ENCODE data around the gene HOXB8.

The HOXB8 gene

GRCh38 chr17:48597528-48597777 is 17.6 kb downstream of the HOXB8 start:
- no peak overlapping the region for H2AFZ ChIP-seq (ENCODE audit: low read depth)
- no peak overlapping the region for H3K4me2 ChIP-seq
- no peak overlapping the region for H3K4me3 ChIP-seq (IDR thresholded peaks at IDR 0.05; ENCODE audit: insufficient read depth, low read depth, low read length)
- no peak overlapping the region for H3K9ac ChIP-seq
- peaks cover 55% of the 10 kb centered on the region for H3K27me3 ChIP-seq (ENCODE audit: insufficient read depth, low read depth)
- TF ChIP-seq, protein P1, sequence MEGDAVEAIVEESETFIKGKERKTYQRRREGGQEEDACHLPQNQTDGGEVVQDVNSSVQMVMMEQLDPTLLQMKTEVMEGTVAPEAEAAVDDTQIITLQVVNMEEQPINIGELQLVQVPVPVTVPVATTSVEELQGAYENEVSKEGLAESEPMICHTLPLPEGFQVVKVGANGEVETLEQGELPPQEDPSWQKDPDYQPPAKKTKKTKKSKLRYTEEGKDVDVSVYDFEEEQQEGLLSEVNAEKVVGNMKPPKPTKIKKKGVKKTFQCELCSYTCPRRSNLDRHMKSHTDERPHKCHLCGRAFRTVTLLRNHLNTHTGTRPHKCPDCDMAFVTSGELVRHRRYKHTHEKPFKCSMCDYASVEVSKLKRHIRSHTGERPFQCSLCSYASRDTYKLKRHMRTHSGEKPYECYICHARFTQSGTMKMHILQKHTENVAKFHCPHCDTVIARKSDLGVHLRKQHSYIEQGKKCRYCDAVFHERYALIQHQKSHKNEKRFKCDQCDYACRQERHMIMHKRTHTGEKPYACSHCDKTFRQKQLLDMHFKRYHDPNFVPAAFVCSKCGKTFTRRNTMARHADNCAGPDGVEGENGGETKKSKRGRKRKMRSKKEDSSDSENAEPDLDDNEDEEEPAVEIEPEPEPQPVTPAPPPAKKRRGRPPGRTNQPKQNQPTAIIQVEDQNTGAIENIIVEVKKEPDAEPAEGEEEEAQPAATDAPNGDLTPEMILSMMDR (conservative IDR thresholded peaks at IDR 0.05; ENCODE audit: low read depth, low read length): no peak
- no peaks in the 10 kb centered on the region for H4K20me1 ChIP-seq (ENCODE audit: insufficient read depth)
- H3K79me2 ChIP-seq (ENCODE audit: insufficient read depth, low read depth): no peaks in the 10 kb centered on the region
- no peaks in the 10 kb centered on the region for H3K36me3 ChIP-seq (ENCODE audit: insufficient read depth)
- no peak overlapping the region for H3K27ac ChIP-seq
- peaks cover 5% of the 10 kb centered on the region for H3K4me1 ChIP-seq (ENCODE audit: low read depth, poor library complexity, severe bottlenecking)

- H3K79me2 ChIP-seq (ENCODE audit: insufficient read depth, low read depth): no peaks in the 10 kb centered on the region
Observed at GRCh38 chr17:48596735-48597527, 18.2 kb downstream of the HOXB8 start.

GRCh38 chr17:48596000-48596734 is 18.9 kb downstream of the HOXB8 start:
- H3K4me3 ChIP-seq (IDR thresholded peaks at IDR 0.05; ENCODE audit: insufficient read depth, low read depth, low read length): no peak overlapping the region
- no peaks in the 10 kb centered on the region for H3K79me2 ChIP-seq (ENCODE audit: insufficient read depth, low read depth)
- H3K36me3 ChIP-seq (ENCODE audit: insufficient read depth): no peaks in the 10 kb centered on the region
- H3K9ac ChIP-seq: no peak overlapping the region
- peaks cover 45% of the 10 kb centered on the region for H3K27me3 ChIP-seq (ENCODE audit: insufficient read depth, low read depth)
- H2AFZ ChIP-seq (ENCODE audit: low read depth): no peak overlapping the region
- H3K4me2 ChIP-seq: no peak overlapping the region
- no peak overlapping the region for H3K27ac ChIP-seq
- TF ChIP-seq, protein P1 (conservative IDR thresholded peaks at IDR 0.05; ENCODE audit: low read depth, low read length): no peak
- no peaks in the 10 kb centered on the region for H4K20me1 ChIP-seq (ENCODE audit: insufficient read depth)
- H3K4me1 ChIP-seq (ENCODE audit: low read depth, poor library complexity, severe bottlenecking): peaks cover 5% of the 10 kb centered on the region

More at GRCh38 chr17:48596735-48597527, 18.2 kb downstream of the HOXB8 start:
- Histone ChIP-seq H3K36me3 (ENCODE audit: insufficient read depth) (no peaks in the 10 kb centered on the region), H3K4me1 (ENCODE audit: low read depth, poor library complexity, severe bottlenecking) (peaks cover 5% of the 10 kb centered on the region), H3K4me3 (IDR thresholded peaks at IDR 0.05; ENCODE audit: insufficient read depth, low read depth, low read length) (no peak overlapping the region), H3K9ac (no peak overlapping the region), H2AFZ (ENCODE audit: low read depth) (no peak overlapping the region), H3K27me3 (ENCODE audit: insufficient read depth, low read depth) (peaks cover 53% of the 10 kb centered on the region), H4K20me1 (ENCODE audit: insufficient read depth) (no peaks in the 10 kb centered on the region), H3K27ac (no peak overlapping the region), H3K4me2 (no peak overlapping the region)
- TF ChIP-seq, protein P1 (conservative IDR thresholded peaks at IDR 0.05; ENCODE audit: low read depth, low read length): no peak

- no peaks in the 10 kb centered on the region for H4K20me1 ChIP-seq (ENCODE audit: insufficient read depth)
- TF ChIP-seq, protein P1 (conservative IDR thresholded peaks at IDR 0.05; ENCODE audit: low read depth, low read length): no peak
- no peak overlapping the region for H3K27ac ChIP-seq
- H2AFZ ChIP-seq (ENCODE audit: low read depth): no peak overlapping the region
- H3K36me3 ChIP-seq (ENCODE audit: insufficient read depth): no peaks in the 10 kb centered on the region
- no peaks in the 10 kb centered on the region for H3K79me2 ChIP-seq (ENCODE audit: insufficient read depth, low read depth)
- peaks cover 5% of the 10 kb centered on the region for H3K4me1 ChIP-seq (ENCODE audit: low read depth, poor library complexity, severe bottlenecking)
- no peak overlapping the region for H3K4me2 ChIP-seq
- peaks cover 38% of the 10 kb centered on the region for H3K27me3 ChIP-seq (ENCODE audit: insufficient read depth, low read depth)
- H3K4me3 ChIP-seq (IDR thresholded peaks at IDR 0.05; ENCODE audit: insufficient read depth, low read depth, low read length): no peak overlapping the region
- no peak overlapping the region for H3K9ac ChIP-seq
Observed at GRCh38 chr17:48595278-48595999, 19.7 kb downstream of the HOXB8 start.

All from KMS-11 (cell line).